Transverse colon (tissue), 4 donors: ENCODE results near the gene NTN5. TPM values are rescaled to one million over a fixed set of nuclear protein-coding genes. Genes with fewer than 3 reads are reported as not detected.

Source experiments
- DNase-seq: peaks from one replicate; pipeline ENCODE4 v3.0.0-alpha.2; 2019
- H3K27ac ChIP-seq, 4 donors: fragments of 200-600 bp; sonication (generic); 2 replicates each; pipeline ENCODE4 v1.5.1; 2016 to 2018; ENCODE audit warnings: inconsistent platforms in 4 of 4
- H3K27me3 ChIP-seq: fragments of 200-600 bp; sonication (generic); 2 replicates; pipeline ENCODE4 v1.5.1; 2017; ENCODE audit warnings: inconsistent platforms
- H3K36me3 ChIP-seq, 4 donors: fragments of 200-600 bp; sonication (generic); 2 replicates each; pipeline ENCODE4 v1.5.1; 2017 to 2019; ENCODE audit warnings: inconsistent platforms in 4 of 4
- H3K4me1 ChIP-seq, 4 donors: fragments of 200-600 bp; sonication (generic); 2 replicates each; pipeline ENCODE4 v1.5.1; 2017 to 2020; ENCODE audit warnings: inconsistent platforms in 4 of 4
- H3K4me3 ChIP-seq, 4 donors: fragments of 200-600 bp; sonication (generic); 1 replicate in 1 of 4; 2 replicates in 3 of 4; pipeline versions ENCODE4 v1.5.1 to v1.6.1; 2017 to 2019; ENCODE audit warnings: inconsistent platforms in 4 of 4
- H3K9me3 ChIP-seq, 2 donors: fragments of 200-600 bp; sonication (generic); 2 replicates each; pipeline ENCODE4 v1.5.1; 2017 to 2019; ENCODE audit warnings: inconsistent platforms in 2 of 2
- EP300 ChIP-seq: sonication (generic); formaldehyde crosslinking; IDR thresholded peaks from one replicate; pipeline ENCODE4 v1.6.1; 2017; ENCODE audit warnings: antibody characterized with exemption, low read depth
- POLR2A ChIP-seq: fragments of 450-650 bp; IDR thresholded peaks from one replicate; pipeline ENCODE4 v1.6.1; 2016; ENCODE audit warnings: antibody characterized with exemption, mild to moderate bottlenecking, moderate library complexity
- POLR2AphosphoS5 ChIP-seq, 3 donors: sonication (generic); formaldehyde crosslinking; IDR thresholded peaks; one replicate each; pipeline ENCODE4 v1.6.1; 2016; ENCODE audit warnings: antibody characterized with exemption in 3 of 3
- WGBS, 2 donors: methylation state at CpG; one replicate each; pipeline ENCODE4 v1.1.5; 2018; ENCODE audit warnings: low coverage in 1 of 2; 5-methylcytosine and 5-hydroxymethylcytosine counted together
- in situ Hi-C, 4 donors: fragments of 200-750 bp; cut with MboI; loops; one replicate each; pipeline versions ENCODE4 v1.15.0 to v1.15.1; 2017; ENCODE audit warnings: low sequenced_read_pairs in 3 of 4, low pct_ligation_motif_present in 1 of 4, low pct_unique_long_range_greater_than_20kb in 1 of 4
- intact Hi-C: fragments of 100-400 bp; cut with DNase I; formaldehyde crosslinking; loops from one replicate; pipeline ENCODE4 v1.15.1; 2023; ENCODE audit warnings: low total_unique reads
- total RNA-seq, 4 donors: library from RNA; depleted of rRNA; stranded (reverse); fragments of >200 nt; gene quantifications; one replicate each; pipeline ENCODE4 v1.1.0, GENCODE V29; 2016
- TF ChIP-seq, protein P1 (sequence below), 5 experiments: fragments of 200-600 bp in 3 of 5; fragments of 450-650 bp in 2 of 5; sonication (generic) in 3 of 5; IDR thresholded peaks; 1 replicate in 2 of 5; 2 replicates in 3 of 5; pipeline ENCODE4 v1.5.1; 2016 to 2017; ENCODE audit warnings: antibody characterized with exemption in 5 of 5, inconsistent platforms in 3 of 5, mild to moderate bottlenecking in 2 of 5, moderate library complexity in 1 of 5

NTN5 gene
- total RNA-seq, 4 donors from 2014 or later = 0.41 to 1.1 TPM; not detected in 2

DNA sequence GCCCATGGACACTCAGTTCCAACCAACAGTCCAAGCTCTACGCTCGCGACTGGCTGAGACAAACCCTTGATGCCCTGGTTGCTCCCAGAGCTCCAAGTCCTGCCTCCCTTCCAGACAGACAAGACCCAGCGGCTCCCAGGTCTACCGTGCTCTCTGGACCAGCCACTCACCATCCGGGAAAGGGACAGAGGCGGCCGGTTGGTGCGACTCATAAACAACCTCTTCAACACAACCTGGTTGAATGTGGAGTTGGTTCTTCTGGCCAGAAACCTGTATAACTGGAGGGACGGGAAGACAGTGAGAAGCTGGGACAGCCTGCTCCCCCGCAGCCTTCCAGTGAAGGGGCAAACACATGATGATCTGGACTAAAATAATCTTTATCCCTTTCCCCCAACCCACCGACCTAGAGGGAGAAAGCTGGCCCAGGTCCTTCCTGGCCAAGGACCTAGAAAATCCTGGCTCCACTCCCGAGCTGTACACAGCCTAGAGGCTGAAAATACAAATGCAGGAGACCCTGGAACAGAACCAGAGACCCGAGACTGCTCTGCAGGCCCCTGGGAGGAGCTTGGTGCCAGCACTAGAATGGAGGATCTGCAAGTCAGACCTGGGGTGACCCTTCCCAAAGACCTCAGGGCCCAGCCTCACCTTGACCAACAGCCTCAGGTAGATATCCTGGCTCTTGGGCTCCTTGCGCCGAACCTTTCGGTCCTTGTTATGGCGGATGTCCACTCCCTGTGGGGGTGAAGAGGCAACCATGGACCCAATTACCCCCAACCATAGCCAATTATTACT, 55.5 kb downstream of the NTN5 start:
- Histone ChIP-seq H3K9me3 (no peaks in the 10 kb centered on the region), H3K27ac (peak overlapping the region; percentile 90 to 97 (median 94)), H3K36me3 (peaks cover 0 to 19% (median 6%) of the 10 kb centered on the region in 4 donors), H3K27me3 (no peaks in the 10 kb centered on the region), H3K4me1 (peaks cover 24 to 49% (median 46%) of the 10 kb centered on the region in 4 donors), H3K4me3 (peak overlapping the region in 3 of 4 donors; percentile 56 to 90 (median 73))
- no peak for DNase-seq
- TF ChIP-seq POLR2AphosphoS5 (IDR thresholded peaks at IDR 0.05) (no peak), POLR2A (no peak), EP300 (no peak)
- TF ChIP-seq, protein P1, sequence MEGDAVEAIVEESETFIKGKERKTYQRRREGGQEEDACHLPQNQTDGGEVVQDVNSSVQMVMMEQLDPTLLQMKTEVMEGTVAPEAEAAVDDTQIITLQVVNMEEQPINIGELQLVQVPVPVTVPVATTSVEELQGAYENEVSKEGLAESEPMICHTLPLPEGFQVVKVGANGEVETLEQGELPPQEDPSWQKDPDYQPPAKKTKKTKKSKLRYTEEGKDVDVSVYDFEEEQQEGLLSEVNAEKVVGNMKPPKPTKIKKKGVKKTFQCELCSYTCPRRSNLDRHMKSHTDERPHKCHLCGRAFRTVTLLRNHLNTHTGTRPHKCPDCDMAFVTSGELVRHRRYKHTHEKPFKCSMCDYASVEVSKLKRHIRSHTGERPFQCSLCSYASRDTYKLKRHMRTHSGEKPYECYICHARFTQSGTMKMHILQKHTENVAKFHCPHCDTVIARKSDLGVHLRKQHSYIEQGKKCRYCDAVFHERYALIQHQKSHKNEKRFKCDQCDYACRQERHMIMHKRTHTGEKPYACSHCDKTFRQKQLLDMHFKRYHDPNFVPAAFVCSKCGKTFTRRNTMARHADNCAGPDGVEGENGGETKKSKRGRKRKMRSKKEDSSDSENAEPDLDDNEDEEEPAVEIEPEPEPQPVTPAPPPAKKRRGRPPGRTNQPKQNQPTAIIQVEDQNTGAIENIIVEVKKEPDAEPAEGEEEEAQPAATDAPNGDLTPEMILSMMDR (IDR thresholded peaks at IDR 0.05) = peak in 1 of 5 experiments; percentile 23
- intact Hi-C loops (no loop called here), in situ Hi-C loops (no loop called here)
- 41% methylated on average over 17 of the region's 18 CpGs; no CpG with 5 or more reads in 1 of the 2 donors for WGBS, 2 donors

- peak overlapping the region in 1 of 4 donors; percentile 90 for H3K4me3 ChIP-seq
- in situ Hi-C loops (no loop called here), intact Hi-C loops (no loop called here)
- WGBS, 2 donors = 47% methylated on average over 12 of the region's 12 CpGs; no CpG with 5 or more reads in 1 of the 2 donors
- H3K27ac ChIP-seq = peak overlapping the region; percentile 90 to 97 (median 94)
- H3K4me1 ChIP-seq = peaks cover 24 to 50% (median 48%) of the 10 kb centered on the region in 4 donors
- no peaks in the 10 kb centered on the region for H3K9me3 ChIP-seq
- no peaks in the 10 kb centered on the region for H3K27me3 ChIP-seq
- no peak for DNase-seq
- no peak for TF ChIP-seq EP300
- no peak for TF ChIP-seq POLR2AphosphoS5 (IDR thresholded peaks at IDR 0.05)
- TF ChIP-seq, protein P1 (IDR thresholded peaks at IDR 0.05) = no peak
- TF ChIP-seq POLR2A = no peak
- peaks cover 0 to 19% (median 6%) of the 10 kb centered on the region in 4 donors for H3K36me3 ChIP-seq
Measured at GRCh38 chr19:48616491-48617056, 56.2 kb downstream of the NTN5 start.

GRCh38 chr19:48616041-48616436, 56.8 kb downstream of the NTN5 start:
- H3K4me3 ChIP-seq = no peak overlapping the region
- no peaks in the 10 kb centered on the region for H3K27me3 ChIP-seq
- in situ Hi-C loops (no loop called here), intact Hi-C loops (no loop called here)
- peaks cover 0 to 19% (median 6%) of the 10 kb centered on the region in 4 donors for H3K36me3 ChIP-seq
- DNase-seq = no peak
- no peaks in the 10 kb centered on the region for H3K9me3 ChIP-seq
- WGBS, 2 donors = 57% methylated on average over 10 of the region's 16 CpGs; no CpG with 5 or more reads in 1 of the 2 donors
- TF ChIP-seq, protein P1 (IDR thresholded peaks at IDR 0.05) = no peak
- TF ChIP-seq EP300 = no peak
- no peak for TF ChIP-seq POLR2A
- no peak for TF ChIP-seq POLR2AphosphoS5 (IDR thresholded peaks at IDR 0.05)
- H3K27ac ChIP-seq = peak overlapping the region; percentile 90 to 97 (median 94)
- H3K4me1 ChIP-seq = peaks cover 24 to 50% (median 48%) of the 10 kb centered on the region in 4 donors

DNA sequence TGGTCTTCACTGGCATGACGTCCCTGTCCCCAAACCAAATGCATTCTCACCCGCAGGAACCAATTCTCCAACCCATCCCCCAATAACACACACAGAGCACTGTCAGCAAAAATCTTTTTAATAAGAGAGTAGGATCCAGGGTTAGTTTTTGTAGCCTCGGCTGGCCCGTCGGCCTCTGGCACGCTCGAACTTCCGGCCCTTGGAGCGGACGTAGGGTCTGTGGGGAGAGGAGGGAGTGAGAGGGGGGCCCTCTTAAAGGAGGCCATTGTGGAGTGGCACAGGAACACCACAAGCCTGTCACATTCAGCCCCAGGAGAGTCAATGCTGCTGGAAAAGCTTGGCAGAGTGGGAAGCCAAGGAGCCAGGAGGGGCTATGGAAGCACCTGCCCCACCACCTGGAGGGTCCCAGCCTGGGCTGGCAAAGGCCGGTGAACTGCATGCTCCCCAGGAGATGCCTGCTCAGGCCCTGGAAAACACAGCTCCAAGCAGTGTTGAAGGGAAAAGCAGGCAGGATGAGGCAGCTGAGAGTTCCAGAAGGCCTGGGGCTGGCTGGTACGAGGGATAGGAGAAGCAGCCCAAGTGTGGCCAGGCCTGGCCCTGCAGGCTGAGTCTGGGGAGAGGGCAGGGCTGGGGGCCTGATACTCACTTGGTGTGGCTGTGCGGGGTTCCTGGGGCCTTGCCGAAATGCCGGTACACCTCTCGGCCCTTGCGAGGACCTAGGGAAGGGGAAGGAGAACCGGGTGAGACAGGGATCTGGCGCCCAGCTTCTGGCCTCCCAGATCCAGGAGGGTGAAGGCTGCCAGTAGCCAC, 57.4 kb downstream of the NTN5 start:
- in situ Hi-C loops = no loop called here
- Histone ChIP-seq H3K27ac (peak overlapping the region; percentile 90 to 97 (median 94)), H3K4me3 (peak overlapping the region in 2 of 4 donors; percentile 11 to 33), H3K36me3 (peaks cover 0 to 19% (median 6%) of the 10 kb centered on the region in 4 donors), H3K4me1 (peaks cover 24 to 50% (median 48%) of the 10 kb centered on the region in 4 donors), H3K27me3 (no peaks in the 10 kb centered on the region), H3K9me3 (no peaks in the 10 kb centered on the region)
- 48% methylated on average over 17 of the region's 19 CpGs; no CpG with 5 or more reads in 1 of the 2 donors for WGBS, 2 donors
- intact Hi-C loops = no loop called here
- DNase-seq = no peak
- no peak for TF ChIP-seq POLR2AphosphoS5 (IDR thresholded peaks at IDR 0.05)
- TF ChIP-seq, protein P1 (IDR thresholded peaks at IDR 0.05) = no peak
- TF ChIP-seq POLR2A = no peak
- no peak for TF ChIP-seq EP300
